PFSK-1 (cell line): ENCODE results near the gene TTC34.

ENCODE experiments used
- FOXP2 ChIP-seq: optimal IDR thresholded peaks from 2 replicates; pipeline ENCODE3; 2011; ENCODE audit warnings: borderline replicate concordance, control low read depth, inconsistent platforms; ENCODE audit not compliant: insufficient read depth; ENCODE audit errors: extremely low read length, extremely low read depth
- POLR2AphosphoS5 ChIP-seq: IDR thresholded peaks from 2 replicates; pipeline ENCODE4 v1.6.1; 2012; ENCODE audit warnings: low read depth, mild to moderate bottlenecking, control low read depth, low read length, moderate library complexity
- TAF1 ChIP-seq: IDR thresholded peaks from 2 replicates; pipeline ENCODE4 v1.6.1; 2012; ENCODE audit warnings: low read length, control low read depth, borderline replicate concordance; ENCODE audit not compliant: insufficient read depth
- TF ChIP-seq, protein P1 (sequence below), 2 experiments: IDR thresholded peaks; 2 replicates each; pipeline versions ENCODE4 v1.6.1 to v1.8.0; 2011 to 2012; ENCODE audit warnings: low read depth in 2 of 2, low read length in 2 of 2, control low read depth in 1 of 2, inconsistent platforms in 1 of 2, mild to moderate bottlenecking in 1 of 2, moderate library complexity in 1 of 2; ENCODE audit not compliant: insufficient read depth in 1 of 2

DNA sequence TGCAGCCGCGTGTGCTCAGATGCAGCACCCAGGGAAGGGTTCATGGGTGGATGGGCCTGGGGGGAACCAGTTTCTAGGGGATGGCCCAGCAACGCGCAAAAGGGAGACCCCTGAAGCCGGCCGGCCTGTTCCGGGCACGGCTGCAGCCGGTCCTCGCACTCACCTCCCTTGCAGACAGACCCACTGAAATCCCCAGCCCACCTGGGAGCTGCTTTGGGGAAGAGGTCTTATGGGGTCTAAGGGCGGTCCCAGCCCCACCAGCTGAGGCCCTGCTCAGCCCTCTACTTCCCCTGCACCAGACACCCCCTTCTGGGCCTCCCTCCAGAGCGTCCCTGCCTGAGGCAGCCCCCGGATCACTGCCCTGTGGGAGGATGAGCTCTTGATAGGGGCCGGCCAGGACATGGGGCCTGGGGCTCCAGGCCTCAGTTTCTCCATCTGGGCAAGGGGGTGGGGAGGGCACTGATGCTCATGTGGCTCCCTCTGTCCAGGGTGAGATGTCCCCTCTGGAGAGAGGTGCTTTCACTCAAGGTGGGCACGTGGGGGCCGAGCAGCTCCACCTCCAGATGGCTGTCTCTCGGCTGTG is 20.0 kb upstream of the TTC34 start:
- TF ChIP-seq TAF1 = no peak
- no peak for TF ChIP-seq POLR2AphosphoS5
- TF ChIP-seq, protein P1, sequence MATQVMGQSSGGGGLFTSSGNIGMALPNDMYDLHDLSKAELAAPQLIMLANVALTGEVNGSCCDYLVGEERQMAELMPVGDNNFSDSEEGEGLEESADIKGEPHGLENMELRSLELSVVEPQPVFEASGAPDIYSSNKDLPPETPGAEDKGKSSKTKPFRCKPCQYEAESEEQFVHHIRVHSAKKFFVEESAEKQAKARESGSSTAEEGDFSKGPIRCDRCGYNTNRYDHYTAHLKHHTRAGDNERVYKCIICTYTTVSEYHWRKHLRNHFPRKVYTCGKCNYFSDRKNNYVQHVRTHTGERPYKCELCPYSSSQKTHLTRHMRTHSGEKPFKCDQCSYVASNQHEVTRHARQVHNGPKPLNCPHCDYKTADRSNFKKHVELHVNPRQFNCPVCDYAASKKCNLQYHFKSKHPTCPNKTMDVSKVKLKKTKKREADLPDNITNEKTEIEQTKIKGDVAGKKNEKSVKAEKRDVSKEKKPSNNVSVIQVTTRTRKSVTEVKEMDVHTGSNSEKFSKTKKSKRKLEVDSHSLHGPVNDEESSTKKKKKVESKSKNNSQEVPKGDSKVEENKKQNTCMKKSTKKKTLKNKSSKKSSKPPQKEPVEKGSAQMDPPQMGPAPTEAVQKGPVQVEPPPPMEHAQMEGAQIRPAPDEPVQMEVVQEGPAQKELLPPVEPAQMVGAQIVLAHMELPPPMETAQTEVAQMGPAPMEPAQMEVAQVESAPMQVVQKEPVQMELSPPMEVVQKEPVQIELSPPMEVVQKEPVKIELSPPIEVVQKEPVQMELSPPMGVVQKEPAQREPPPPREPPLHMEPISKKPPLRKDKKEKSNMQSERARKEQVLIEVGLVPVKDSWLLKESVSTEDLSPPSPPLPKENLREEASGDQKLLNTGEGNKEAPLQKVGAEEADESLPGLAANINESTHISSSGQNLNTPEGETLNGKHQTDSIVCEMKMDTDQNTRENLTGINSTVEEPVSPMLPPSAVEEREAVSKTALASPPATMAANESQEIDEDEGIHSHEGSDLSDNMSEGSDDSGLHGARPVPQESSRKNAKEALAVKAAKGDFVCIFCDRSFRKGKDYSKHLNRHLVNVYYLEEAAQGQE (IDR thresholded peaks at IDR 0.05; ENCODE audit: insufficient read depth in 1 of 2, low read depth in 2 of 2, low read length in 2 of 2) = no peak
- TF ChIP-seq FOXP2 = no peak
